Liver (tissue), 3 donors: ENCODE results near the gene NUP160.

Source experiments
- CTCF ChIP-seq: fragments of 150-350 bp; IDR thresholded peaks from 2 replicates; pipeline ENCODE4 v1.5.1; 2017; ENCODE audit warnings: improper control_type of control experiment, low read depth, low read length; ENCODE audit not compliant: missing input control
- FOXA2 ChIP-seq: IDR thresholded peaks from 2 replicates; pipeline ENCODE4 v1.6.1; 2016; ENCODE audit warnings: antibody characterized with exemption
- GABPA ChIP-seq, 2 donors: IDR thresholded peaks in 1 of 2; conservative IDR thresholded peaks in 1 of 2; 2 replicates each; pipeline ENCODE4 v1.6.1; 2016; ENCODE audit warnings: antibody characterized with exemption in 2 of 2, mild to moderate bottlenecking in 1 of 2, moderate library complexity in 1 of 2
- RAD21 ChIP-seq, 2 donors: IDR thresholded peaks; 2 replicates each; pipeline ENCODE4 v1.6.1; 2016; ENCODE audit warnings: antibody characterized with exemption in 2 of 2, mild to moderate bottlenecking in 2 of 2
- TAF1 ChIP-seq: conservative IDR thresholded peaks from 2 replicates; pipeline ENCODE4 v1.6.1; 2016; ENCODE audit warnings: antibody characterized with exemption, mild to moderate bottlenecking
- TF ChIP-seq, protein P1 (sequence below): IDR thresholded peaks from 2 replicates; pipeline ENCODE4 v1.6.1; 2016; ENCODE audit warnings: antibody characterized with exemption
- donor health status: healthy.
- donor health status: healthy.

GRCh38 chr11:47847537-47847891 lies 636 bp downstream of the NUP160 start:
- TF ChIP-seq CTCF (no peak), FOXA2 (no peak), GABPA (IDR thresholded peaks at IDR 0.05 in 1 of 2, conservative IDR thresholded peaks at IDR 0.05 in 1 of 2) (no peak), TAF1 (no peak), RAD21 (IDR thresholded peaks at IDR 0.05) (no peak)
- TF ChIP-seq, protein P1, sequence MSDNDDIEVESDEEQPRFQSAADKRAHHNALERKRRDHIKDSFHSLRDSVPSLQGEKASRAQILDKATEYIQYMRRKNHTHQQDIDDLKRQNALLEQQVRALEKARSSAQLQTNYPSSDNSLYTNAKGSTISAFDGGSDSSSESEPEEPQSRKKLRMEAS: no peak
